Measurements from ENCODE around the gene SLC4A7. TPM values are rescaled to one million over a fixed set of nuclear protein-coding genes. Genes with fewer than 3 reads are reported as not detected.

SLC4A7 gene
- total RNA-seq, 1 experiment from 2014 or later, result 90.8 TPM

- TF ChIP-seq PRDM15 (CRISPR knock-in tag; IDR thresholded peaks at IDR 0.05) (no peak), FOXK1 (CRISPR knock-in tag; IDR thresholded peaks at IDR 0.05) (no peak), TEAD1 (CRISPR knock-in tag; IDR thresholded peaks at IDR 0.05) (no peak), ATF3 (CRISPR knock-in tag; conservative IDR thresholded peaks at IDR 0.05) (no peak), RELA (CRISPR knock-in tag; IDR thresholded peaks at IDR 0.05; ENCODE audit: borderline replicate concordance) (no peak), TCF7 (CRISPR knock-in tag; IDR thresholded peaks at IDR 0.05; ENCODE audit: low read depth) (no peak), ARID4B (CRISPR knock-in tag; IDR thresholded peaks at IDR 0.05; ENCODE audit: borderline replicate concordance) (no peak), E2F1 (CRISPR knock-in tag; IDR thresholded peaks at IDR 0.05) (no peak), PREB (CRISPR knock-in tag; IDR thresholded peaks at IDR 0.05; ENCODE audit: borderline replicate concordance) (no peak)
Measured at GRCh38 chr3:27384191-27384590, 100.0 kb downstream of the SLC4A7 start (continued).

GRCh38 chr3:27380433-27381357 lies 103.5 kb downstream of the SLC4A7 start:
- H3K4me1 Mint-ChIP-seq, result no peaks in the 10 kb centered on the region
- H3K4me3 Mint-ChIP-seq, result no peak overlapping the region
- peaks cover 43% of the 10 kb centered on the region for H3K36me3 Mint-ChIP-seq
- ChIA-PET CTCF (no interaction called here), POLR2A (no interaction called here)
- no peaks in the 10 kb centered on the region for H3K9me3 Mint-ChIP-seq
- no peak for ATAC-seq
- no peaks in the 10 kb centered on the region for H3K27me3 Mint-ChIP-seq (ENCODE audit: low read depth)
- no peak overlapping the region for H3K27ac Mint-ChIP-seq
- no peak for DNase-seq (ENCODE audit: low spot score)
- TF ChIP-seq TP53 (CRISPR knock-in tag; IDR thresholded peaks at IDR 0.05), result no peak
- TF ChIP-seq KAT7 (CRISPR knock-in tag; IDR thresholded peaks at IDR 0.05; ENCODE audit: borderline replicate concordance), result no peak
- TF ChIP-seq CREB1 (CRISPR knock-in tag; IDR thresholded peaks at IDR 0.05), result no peak
- no peak for TF ChIP-seq PREB (CRISPR knock-in tag; IDR thresholded peaks at IDR 0.05; ENCODE audit: borderline replicate concordance)
- TF ChIP-seq E2F1 (CRISPR knock-in tag; IDR thresholded peaks at IDR 0.05), result no peak
- no peak for TF ChIP-seq E2F5 (CRISPR knock-in tag; IDR thresholded peaks at IDR 0.05)
- TF ChIP-seq MXD4 (CRISPR knock-in tag; IDR thresholded peaks at IDR 0.05; ENCODE audit: borderline replicate concordance), result no peak

Data from WTC11 (cell line).